HG03342 (cell line): Measurements from ENCODE around the gene CD300A.
"Not testable (repeated sequence)": the region's sequence is repeated elsewhere in the genome, so short reads cannot be mapped to it uniquely, and the experiment has no call there.

Source experiments
- ATAC-seq: cut with Tn5 transposase; IDR thresholded peaks from one replicate; pipeline ENCODE4 v1.9.1; 2021; ENCODE audit warnings: mild to moderate bottlenecking, moderate library complexity; ENCODE audit not compliant: unreplicated experiment

CD300A gene

DNA sequence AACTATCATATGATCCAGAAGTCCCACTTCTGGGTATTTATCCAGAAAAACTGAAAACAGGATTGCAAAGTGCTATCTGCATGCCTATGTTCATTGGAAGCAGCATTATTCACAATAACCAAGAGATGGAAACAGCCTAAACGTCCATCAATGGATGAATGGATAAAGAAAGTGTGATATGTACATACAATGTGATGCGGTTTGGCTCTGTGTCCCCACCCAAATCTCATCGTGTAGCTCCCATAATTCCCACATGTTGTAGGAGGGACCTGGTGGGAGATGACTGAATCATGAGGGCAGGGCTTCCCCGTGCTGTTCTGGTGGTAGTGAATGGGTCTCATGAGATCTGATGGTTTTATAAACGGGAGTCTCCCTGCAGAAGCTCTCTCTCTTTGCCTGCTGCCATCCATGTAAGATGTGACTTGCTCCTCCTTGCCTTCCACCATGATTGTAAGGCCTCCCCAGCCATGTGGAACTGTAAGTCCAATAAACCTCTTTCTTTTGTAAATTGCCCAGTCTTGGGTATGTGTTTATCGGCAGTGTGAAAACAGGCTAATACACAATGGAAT, 52.1 kb downstream of the CD300A start:
- not testable (repeated sequence) for ATAC-seq

- ATAC-seq: no peak
Measured at GRCh38 chr17:74520016-74520434, 53.6 kb downstream of the CD300A start.

- no peak for ATAC-seq
Measured at GRCh38 chr17:74520790-74521480, 54.5 kb downstream of the CD300A start.

DNA sequence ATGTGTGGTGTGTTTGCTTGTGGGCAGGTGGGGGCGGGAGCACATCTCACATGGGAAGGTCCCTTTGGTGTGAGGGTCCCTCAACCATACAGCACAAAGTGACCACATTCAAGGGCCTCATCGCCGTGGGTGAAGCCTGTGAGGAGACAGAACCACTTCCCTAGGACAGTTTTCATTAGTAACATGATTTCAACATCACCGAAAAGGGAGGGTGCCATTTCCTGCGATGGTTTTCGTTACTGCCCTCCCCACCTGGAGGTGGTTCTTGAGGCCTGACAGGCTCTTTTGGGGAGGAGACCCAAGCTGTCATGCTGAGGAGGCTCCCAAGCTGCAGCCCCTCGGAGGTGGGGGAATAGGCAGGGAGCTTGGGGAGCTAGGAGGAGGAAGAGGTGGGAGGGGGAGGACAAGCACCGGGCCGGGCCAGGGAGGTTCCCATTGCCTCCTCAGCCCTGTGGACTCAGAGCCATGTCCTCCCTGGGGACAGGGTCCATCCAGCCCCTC, 55.3 kb downstream of the CD300A start:
- ATAC-seq: no peak

GRCh38 chr17:74522381-74523105, 56.1 kb downstream of the CD300A start:
- no peak for ATAC-seq

DNA sequence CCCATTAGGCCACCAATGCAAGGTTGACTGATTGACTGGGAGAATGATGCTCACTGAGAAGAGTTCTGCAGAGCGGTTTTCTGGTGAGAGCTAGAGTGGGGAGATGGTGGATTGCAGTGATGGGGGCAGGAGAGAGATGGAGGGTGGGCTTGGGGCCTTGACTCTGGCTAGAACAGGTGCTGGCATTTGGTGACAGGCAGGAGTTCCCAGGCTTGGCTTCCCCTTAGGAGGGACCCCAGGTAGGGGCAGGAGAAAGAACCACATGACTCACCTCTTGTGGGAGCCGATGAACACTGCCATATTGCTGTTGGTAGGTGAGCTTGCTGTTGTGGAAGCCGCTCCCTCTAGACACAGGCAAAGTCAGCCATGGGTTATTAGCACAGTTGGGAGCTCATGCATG, 56.9 kb downstream of the CD300A start:
- no peak for ATAC-seq

DNA sequence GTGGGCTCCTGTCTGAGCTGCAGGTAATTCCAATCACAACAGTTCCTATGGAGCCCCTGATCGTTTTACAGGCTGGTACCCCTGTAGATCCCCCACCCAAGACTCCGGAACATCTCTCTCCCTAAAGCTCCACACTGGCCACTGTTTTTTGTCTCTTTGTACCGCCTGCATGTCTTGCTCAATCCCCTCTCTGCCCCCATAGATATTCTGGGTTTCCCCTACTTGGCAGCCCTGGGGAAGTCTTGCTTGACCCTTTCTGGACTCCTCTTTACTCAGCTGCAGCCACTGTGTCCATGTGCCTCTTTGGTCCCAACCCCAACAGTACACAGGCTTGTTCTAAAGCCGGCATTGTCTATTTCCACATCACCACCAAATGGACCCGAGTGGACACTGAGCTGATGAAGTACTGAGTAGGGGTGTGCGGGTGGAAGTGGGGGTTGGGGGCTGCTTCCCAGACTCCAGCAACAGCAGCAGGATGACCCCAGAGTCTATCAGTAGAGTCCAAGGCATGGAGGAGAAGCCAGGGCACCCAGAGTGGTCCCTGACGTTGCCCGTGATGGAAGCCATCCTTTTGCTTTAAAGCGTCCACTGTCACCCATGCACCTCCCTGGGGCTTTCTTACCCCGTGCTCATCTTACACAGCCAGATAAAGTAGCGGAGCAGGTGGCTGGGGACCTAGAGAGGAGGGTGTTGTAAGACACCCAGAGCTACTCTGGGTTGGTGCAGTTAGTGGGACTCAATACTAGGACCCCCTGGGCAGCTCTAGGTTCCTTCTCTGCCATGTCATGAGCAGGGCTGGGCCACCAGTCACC, 58.4 kb downstream of the CD300A start:
- ATAC-seq: no peak

- ATAC-seq: no peak
Measured at GRCh38 chr17:74525465-74525725, 59.0 kb downstream of the CD300A start.

DNA sequence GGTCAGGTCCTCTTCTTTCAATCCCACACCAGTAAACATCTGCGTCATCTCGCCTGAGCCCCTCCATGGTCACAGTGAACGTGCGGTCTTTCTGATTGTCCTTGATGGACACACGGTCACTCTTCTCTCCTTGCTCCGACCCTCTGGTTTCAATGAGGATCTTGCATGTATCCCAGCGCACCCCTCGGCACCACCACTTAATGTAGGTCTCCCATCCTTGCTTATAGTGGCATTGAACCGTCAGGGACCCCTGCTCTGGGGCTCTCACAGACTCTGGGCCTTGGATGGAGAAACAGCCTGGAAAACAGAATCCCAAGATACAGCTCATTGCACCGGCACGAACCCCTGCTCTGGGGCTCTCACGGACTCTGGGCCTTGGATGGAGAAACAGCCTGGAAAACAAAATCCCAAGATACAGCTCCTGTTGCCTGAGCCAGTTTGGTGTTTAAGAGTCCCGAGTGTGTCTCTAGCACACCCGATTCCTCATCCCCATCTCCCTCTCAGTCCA, 59.4 kb downstream of the CD300A start:
- no peak for ATAC-seq

DNA sequence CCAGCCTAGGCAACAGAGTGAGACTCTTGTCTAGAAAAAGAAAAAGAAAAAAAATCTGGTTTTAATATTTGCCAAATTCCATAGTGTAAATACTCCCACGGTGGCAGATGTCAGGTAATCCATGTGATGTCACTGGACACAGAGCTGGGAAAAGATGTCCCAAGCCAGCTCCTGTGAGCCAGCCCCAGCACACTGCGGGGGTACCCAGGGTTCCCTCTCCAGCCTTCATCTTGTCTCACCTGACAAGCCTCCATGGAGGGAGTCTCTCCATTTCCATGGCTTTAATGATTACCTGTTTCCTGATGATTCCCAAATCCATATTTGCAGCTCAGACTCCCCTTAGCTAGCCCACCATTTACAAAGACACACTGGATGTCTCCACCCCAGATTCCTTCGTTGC, 60.2 kb downstream of the CD300A start:
- no peak for ATAC-seq

GRCh38 chr17:74527081-74527480, 60.6 kb downstream of the CD300A start:
- no peak for ATAC-seq

DNA sequence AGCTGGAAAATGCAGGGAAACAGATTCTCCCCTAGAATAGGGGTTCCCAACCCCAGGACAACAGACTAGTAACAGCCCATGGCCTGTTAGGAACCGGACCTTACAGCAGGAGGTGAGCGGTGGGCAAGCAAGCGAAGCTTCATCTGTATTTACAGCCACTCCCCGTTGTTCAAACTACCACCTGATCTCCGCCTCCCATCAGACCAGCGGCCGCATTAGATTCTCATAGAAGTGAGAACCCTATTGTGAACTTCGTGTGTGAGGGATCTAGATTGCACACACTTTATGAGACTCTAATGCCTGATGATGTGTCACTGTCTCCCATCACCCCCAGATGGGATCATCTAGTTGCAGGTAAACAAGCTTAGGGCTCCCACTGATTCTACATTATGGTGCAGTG, 61.3 kb downstream of the CD300A start:
- no peak for ATAC-seq

DNA sequence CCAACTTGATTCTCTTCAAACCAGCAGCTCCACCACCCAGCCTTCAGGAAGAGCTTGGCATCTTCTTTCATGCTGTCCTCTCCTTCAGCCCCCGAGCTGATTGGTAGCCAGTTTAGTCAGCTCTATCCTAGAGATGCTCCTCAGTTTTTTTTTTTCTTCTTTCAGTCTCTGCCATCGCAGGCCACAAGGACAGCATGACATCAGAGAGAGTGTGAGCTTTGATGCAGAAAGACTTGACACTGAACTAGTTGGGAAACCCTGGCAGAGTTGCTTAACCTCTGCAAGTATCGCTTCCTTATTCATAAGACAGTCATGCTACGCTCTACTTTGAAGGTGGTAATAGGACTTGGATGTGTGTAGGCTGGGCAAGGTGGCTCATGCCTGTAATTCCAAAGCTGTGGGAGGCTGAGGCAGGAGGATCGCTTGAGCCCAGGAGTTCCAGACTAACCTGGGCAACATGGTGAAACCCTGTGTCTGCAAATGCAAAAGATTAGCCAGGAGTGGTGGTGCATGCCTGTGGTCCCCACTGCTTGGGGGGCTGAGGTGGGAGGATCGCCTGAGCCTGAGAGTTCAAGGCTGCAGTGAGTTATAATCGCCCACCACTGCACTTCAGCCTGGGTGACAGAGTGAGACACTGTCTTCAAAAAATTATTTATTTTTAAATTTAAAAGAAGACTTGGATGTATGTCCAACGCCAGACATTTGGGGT, 62.2 kb downstream of the CD300A start:
- peak; percentile 77 for ATAC-seq

DNA sequence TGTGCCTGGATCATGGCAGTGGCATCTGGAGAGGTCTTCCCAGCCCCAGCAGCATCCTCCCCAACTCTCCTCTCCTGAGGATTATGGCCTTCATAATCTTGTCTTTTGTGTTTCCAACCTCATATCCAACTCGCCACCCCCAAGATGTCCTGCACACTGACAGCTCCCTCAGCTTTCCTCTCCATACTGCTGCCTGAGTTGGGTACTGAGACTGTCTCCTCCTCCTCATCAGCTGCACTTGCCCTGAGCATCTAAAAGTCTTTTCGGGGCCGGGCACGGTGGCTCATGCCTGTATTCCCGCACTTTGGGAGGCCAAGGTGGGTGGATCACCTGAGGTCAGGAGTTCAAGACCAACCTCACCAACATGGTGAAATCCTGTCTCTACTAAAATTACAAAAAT, 62.8 kb downstream of the CD300A start:
- ATAC-seq: no peak

- ATAC-seq: no peak
Measured at GRCh38 chr17:74530831-74531150, 64.4 kb downstream of the CD300A start.

GRCh38 chr17:74531231-74531761, 64.9 kb downstream of the CD300A start, which contains the start of gene CD300LB:
CD300LB (minus strand) TSS chr17:74531475; CDS start chr17:74531350, 125 bp downstream.
- ATAC-seq: no peak

GRCh38 chr17:74532115-74532514, 65.7 kb downstream of the CD300A start:
- ATAC-seq: peak; percentile 46
